ENCODE measurements around the gene GPRASP2.

GPRASP2 gene

DNA sequence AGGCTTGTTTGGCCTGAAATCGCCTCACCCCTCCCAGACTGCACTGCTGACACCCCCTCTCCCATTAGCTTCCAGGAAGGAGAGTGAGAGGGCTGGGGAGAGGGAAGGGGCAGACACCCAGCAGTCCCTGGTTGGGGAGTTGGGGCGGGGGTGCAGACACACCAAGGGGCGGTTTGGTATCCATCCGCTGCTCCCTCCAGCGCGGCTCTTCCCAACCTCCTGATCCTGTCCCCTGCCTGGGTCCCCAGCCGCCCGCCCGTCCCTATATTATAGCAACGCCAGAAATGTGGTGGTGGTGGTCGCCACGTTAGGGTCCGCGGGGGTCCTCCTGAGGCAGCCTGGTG is 33.2 kb downstream of the GPRASP2 start:
- DNase-seq: no peak

- peak; percentile 17 for DNase-seq
Observed at GRCh38 chrX:102745857-102746584, 33.8 kb downstream of the GPRASP2 start.

DNA sequence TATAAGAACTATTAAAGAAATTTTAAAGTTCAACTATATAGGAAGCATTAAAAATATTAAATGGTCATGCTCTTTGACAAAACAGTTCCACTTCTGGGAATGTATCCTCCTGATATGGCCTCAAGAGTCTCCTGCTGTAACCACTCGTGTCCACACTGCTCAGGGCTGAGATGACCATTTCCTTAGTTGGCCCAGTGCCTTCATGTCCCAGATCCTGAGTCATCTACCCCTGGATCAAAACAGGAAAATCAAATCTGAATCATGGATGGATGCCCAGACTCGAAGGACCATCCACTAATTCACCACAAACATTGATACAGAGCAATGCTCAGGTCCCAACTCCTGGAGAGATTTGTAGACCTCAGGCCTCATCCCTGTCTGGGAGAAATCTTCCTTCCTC is 53.0 kb downstream of the GPRASP2 start:
- peak; percentile 59 for DNase-seq

DNA sequence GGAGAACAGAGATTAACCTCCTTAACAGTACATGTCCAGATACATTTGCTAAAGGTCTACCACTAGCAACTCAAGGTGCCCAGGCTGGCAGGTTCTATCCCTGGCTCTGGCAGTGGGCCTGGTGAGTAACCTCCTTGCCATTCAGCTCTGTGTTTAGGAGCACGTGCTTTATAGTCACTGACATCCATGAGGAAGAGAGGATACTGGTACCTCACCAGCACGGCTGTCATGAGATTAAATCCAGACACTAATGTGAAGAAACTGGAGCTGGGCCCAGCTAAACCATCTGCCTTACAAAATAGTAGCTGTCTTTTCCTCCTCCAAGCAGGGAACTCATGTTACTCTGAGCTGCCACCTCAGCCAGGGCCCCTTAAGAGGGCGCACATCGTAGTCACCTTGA is 53.6 kb downstream of the GPRASP2 start:
- peak; percentile 57 for DNase-seq

DNA sequence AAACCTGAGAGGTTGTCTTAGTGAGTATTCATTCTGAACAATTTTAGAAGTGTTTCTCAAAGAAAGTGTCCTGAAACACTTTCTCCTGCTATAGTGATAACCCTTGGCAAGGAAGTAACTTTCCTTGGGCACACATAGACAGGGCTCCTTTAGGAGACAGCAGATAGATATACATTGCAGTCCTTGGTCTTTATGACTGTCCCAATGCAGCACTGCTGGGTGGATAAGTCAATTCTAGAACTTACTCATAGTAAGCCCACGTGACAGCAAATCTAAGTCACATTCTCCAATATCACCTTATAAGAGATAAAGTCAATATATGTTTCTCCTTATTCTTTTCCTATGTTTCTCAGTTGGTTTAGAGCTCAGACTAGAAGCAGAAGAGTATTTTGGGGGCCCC is 55.0 kb downstream of the GPRASP2 start:
- DNase-seq: no peak

Measured in fibroblast of skin of abdomen (primary cell).